Measurements from ENCODE around the gene USP40. TPM values are rescaled to one million over a fixed set of nuclear protein-coding genes. Genes with fewer than 3 reads are reported as not detected.

Gene USP40
- total RNA-seq, 1 experiment from 2014 or later: 28.0 TPM

DNA sequence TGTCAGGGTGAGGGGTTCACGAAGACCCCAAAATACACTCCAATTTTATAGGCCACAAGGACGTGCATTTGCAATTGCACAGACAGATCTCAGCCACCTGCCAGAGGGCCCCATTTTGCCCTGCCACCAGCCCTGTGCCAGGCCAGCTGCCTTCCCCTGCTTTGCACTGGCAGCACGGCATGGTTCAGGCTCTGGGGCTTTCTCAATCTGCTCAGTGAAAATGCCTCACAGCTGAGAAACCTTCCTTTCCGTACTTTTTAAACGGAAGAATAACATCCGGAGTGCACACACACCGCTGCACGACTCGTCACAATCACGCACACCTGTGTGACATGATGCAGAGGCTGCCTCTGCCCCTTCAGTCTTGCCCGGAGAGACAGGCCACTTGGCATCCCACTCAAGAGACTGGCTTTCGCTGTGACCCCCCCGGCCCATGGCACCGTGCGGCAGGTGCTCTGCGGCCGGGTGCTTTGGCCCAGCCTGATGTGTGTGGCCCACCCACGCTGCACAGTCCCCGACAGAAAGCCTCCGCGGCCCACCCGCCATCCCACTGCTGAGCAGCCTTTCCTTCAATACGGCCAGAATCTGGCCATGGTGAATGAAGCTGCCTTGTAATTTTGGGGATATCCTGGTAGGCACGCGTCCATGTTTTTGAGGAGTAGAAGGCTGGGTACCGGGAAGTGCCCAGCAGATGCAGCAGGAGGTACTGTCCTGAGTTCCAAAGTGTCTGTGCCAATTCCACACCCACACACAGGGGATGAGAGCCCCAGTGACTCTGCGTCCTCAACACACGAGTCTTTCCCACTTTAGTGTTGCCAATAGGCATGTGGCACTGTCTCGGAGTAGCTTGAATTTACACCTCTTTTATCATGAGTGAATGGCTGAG is 88.8 kb downstream of the USP40 start:
- DNase-seq (ENCODE audit: low read depth): no peak

DNA sequence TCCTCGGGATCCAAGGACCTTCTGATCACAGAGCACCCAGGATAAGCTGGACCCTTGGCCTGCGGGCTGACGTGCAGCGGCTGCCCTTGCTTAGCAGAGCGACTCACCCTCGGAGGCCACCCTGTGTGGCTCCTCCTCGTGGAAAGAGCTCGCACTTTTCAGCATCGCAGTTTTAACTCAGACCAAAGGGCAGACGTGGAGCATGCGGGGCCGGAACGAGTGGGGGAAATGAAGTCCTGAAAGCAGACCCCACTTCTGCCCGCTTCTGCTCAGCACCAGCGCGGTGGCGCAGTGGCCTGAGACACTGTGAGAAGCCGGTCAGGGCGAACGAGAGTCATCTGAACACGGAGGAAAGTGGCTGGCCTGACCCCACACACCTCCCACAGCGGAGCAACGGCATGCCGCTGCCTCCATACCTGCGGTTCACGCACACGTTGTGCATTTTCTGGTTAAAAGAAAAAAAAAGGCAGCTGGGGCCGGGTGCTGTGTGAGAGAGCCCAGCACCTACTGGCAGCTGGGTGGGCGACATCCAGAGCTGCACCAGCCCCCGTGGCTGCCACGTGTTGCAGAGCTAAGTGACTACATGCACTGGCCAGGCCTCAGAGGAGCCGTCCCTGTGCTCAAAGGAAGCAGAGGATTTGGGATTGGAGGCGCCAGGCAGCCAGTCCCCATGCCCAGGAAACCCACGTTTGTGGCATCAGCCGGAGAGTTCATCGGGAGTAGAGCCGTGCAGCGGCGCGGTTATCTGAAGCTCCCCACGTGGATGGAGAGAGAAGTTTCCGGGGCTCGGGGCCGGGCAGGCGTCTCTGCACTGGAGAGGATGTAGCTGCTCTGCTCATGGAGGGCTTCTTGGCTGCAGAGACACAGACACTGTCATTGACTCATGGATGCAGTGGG is 89.7 kb downstream of the USP40 start:
- DNase-seq (ENCODE audit: low read depth): no peak

DNA sequence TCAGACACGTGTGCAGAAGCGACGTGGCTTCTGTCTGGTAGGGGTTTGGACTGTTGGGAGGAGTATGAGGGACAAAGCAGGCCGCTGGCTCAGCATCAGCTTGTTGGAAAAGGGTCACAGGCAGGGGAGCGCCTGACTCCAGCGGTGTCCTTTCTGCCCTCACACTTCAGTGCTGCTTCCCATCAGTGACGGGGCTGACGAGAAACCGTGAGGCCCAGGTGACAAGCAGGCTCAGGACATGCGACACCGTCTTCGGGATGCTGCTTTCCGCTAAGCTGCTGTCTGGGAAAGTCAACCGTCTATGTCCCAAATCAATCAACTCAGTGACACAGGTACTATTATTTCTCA is 90.5 kb downstream of the USP40 start:
- DNase-seq (ENCODE audit: low read depth): no peak

DNA sequence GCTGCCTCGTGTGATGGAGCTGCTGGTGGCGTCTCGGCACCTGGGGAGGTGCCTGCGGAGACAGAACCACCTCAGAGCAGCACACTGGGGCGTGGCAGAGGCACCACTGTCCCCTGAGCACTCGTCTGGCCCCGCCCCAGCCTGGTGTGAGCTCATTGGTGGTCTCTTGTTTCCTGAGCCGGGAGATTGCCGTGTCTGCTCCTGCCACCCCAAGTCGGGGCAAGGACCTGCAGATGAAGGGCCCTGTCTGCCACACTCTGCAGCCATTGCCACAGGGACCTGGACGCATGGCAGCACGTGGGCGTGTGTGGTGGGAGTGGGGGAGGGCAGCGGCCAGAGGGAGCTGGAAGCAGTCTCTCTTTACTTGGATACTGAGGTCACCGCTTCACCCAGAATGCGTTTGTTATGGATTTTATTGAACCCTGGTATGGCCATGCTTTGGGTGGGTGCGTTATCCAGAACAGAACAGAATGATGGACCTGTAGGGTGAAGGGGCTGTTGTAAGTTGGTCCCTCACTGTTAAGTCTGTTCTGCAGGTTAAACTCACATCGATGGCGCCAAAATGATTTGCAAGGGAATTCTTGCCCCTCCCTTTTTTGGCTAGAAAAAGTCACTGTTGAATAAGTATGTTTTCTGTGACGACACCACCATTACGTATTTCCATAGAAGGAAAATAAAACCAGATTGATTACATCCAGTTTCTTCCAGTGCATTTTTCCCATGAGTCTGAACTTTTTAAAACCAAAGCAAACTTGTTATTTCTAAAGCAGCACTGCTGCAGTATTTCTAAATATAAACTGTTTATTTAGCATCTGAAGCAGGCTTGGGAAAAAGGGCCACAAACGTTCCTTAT is 92.0 kb downstream of the USP40 start:
- DNase-seq (ENCODE audit: low read depth): no peak

GRCh38 chr2:233473878-233474277 is 92.7 kb downstream of the USP40 start:
- no peak for DNase-seq (ENCODE audit: low read depth)

- DNase-seq (ENCODE audit: low read depth): no peak
Measured at GRCh38 chr2:233473386-233473791, 93.2 kb downstream of the USP40 start.

DNA sequence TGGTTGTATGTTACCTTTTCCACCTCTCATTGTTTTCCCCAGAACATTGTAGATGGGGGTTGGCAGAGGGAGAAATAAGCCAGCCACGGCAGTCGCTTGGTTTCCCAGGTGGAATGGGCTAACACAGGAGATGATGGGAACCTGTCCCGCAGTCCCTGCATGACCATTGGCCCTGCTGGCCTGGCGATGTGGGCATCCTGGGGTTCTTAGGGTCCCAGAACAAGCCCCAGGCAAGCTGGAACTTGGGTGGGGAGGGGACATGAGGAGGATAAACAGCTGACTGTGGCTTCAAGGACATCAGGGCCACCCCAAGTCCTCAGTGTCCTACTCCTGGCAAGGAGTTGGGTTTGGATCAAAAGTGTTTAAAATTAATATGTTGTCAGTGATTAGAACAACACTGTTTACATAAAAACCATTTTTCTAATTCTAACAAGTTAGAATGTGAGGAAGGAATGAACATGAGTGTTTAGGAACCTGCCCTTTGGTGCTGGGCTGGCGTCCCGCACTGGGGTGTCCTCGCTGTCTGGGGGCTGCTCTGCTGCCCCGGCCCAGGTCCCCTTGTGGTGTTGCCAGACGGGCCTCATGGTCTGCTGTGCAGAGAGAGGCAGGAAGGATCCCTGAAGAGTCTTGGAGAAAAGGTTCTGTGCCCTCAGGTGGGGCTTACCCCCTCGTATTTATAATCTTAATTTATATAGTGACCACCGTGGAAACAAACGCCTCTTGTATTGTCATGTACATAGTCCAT is 95.1 kb downstream of the USP40 start:
- DNase-seq (ENCODE audit: low read depth): no peak

DNA sequence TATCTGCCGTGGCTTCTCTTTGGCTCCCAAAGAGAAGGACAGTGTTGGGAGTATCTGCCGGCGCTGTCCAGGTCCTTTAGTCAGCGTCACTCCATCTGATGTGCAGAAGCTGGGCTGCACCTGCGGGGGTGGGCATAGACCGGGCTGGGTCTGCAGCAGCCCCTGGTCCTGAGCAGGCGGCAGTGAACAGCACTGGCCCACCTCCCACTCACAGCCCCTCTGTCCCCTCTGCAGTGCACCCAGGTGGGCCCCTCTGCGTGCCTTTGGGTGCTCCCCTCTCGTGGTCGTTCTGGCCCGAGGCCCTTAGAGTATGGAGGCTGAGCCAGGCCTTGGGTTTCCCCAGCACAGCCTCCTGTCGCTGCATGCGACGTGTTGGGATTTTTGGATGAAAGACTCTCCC is 95.7 kb downstream of the USP40 start:
- DNase-seq (ENCODE audit: low read depth): no peak

DNA sequence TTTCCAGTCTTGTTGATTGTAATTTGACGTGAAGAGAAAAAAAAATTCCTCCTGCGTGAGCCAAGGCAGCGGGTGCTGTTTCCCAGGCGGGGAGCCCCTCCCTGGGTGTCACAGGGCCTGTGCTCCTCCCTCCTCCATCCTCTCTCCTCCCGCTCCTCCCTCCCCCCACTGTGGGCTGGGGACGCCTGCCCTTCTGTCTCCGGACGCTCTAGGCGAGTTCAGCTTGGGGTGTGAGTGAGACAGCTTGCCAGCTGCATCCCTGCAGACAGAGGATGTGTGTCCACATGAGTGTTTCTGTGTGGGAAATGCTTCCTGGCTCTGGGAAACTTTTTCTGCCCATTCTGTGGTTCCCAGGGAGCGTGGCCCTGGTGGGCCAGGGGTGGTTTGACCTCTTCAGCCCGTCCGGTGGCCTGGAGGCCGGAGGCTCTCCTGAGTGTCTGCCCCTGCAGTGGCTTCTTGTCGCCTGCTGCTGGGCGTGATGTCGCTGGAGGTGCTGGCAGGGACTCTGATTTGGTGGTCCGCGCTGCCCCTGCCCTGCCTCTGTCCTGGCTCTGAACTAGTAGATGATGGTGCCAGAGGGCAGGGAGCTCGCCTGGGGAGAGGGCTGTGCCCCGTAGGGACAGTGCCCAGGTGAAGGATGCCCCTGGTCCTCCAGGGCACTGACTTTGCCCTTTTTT is 96.4 kb downstream of the USP40 start:
- DNase-seq (ENCODE audit: low read depth): no peak

DNA sequence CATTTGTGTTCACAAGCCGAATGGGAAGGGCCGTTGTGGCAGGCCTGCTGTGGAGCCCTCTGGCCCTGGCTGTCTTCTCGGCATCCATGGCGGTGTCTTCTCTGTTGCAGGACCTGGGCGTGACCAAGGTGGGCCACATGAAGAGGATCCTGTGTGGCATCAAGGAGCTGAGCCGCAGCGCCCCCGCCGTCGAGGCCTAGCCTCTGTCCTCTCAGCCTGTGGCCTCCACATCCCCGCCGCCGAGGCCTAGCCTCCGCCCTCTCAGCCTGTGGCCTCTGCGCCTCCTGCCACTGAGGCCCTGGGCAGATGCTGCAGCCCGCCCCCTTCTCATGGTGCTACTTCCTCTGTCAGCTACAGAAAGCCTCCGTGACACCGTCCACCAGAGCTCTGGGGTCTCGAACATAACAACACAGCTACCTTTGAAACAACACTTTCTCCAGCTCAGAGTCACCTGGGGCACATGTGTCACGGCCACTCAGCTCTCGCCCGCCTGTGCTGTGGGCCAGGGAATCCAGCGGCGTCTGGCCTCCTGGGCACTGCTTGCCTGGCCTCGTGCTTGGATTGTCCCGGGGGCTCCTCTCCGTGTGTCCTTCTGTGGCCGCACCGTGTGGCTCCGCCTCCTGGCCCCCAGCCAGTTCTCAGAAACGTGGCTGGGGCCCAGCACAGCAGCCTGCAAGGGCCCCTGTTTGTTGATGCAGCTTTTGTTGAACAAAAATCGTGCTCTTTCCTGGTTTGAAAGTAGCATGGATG is 97.1 kb downstream of the USP40 start:
- no peak for DNase-seq (ENCODE audit: low read depth)

DNA sequence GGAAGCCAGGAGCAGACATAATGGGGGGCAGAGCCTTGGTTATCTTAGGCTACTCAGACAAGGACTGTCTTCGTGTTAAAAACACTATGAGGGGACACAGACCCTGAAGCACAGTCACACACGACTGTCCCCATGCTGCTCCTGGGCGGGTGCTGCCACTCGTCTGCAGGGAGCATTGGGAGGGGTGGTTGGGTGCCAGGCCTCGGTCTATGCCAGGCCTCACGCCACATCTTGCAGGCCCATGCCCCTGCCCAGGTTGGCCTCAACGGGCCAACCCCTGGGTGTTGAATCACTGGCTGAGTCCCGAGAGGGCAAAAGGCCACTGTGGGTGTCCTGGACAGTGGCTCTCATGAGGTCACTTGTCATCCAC is 97.9 kb downstream of the USP40 start:
- DNase-seq (ENCODE audit: low read depth): no peak

- DNase-seq (ENCODE audit: low read depth): no peak
Measured at GRCh38 chr2:233468047-233468740, 98.4 kb downstream of the USP40 start.

- DNase-seq (ENCODE audit: low read depth): no peak
Measured at GRCh38 chr2:233466991-233467603, 99.5 kb downstream of the USP40 start.

DNA sequence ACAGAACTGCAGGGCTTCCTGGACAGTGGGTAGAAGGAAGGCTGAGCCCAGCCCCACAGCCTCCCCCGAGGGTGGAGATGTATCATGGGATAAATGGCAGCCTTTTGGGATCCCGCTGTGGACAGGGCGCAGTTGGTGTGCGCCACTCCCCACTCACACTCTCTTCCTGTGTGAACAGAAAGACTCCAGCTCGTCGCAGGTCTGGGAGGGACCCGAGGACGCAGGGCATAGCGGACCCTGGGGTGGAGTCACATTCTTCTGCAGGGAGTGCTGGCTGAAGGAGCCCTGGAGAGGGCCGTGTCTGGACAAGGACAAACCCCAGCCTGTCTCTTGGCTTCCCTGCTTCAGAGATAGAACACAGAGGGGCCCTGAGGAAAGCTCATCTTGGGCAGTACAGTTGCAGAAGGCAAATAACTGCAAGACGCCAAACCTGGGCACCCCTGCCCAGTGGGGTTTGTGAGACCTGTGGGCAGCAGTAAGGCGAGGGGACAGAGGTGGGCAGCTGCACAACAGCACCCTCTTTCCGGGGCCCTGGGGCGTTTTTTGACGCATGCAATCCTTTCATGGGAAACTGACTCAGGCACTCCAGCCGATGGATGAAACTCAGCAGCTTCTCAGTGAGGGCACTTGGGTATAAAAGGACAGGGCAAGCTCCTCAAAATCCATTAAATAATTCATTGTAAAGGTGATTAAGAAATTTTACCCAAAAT is 101.9 kb downstream of the USP40 start:
- no peak for DNase-seq (ENCODE audit: low read depth)

DNA sequence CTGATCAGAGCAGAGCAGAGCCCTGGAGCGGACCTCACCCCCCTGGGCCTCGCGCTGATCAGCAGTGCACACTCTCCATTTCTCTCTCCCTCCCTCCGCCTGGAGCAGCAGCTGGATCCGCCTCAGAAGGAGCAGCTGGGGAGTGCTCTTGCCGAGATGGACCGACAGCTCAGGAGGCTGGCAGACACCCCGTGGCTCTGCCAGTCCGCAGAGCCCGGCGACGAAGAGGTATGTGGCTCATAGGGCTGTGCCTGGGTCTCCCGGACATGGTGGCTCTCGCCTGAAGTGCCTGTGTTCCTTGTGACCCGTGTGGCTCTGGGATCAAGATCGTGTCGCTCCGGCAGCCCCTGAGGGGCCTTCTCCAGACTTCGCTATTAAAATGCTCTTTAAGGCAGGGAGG is 102.5 kb downstream of the USP40 start:
- no peak for DNase-seq (ENCODE audit: low read depth)

- no peak for DNase-seq (ENCODE audit: low read depth)
Measured at GRCh38 chr2:233463586-233463985, 103.0 kb downstream of the USP40 start.

- no peak for DNase-seq (ENCODE audit: low read depth)
Measured at GRCh38 chr2:233462826-233463470, 103.6 kb downstream of the USP40 start.
